Neural progenitor cell (in vitro differentiated cells): ENCODE results near the gene AKR7A2. TPM values are rescaled to one million over a fixed set of nuclear protein-coding genes. Genes with fewer than 3 reads are reported as not detected.
"Not testable (repeated sequence)": the region's sequence is repeated elsewhere in the genome, so short reads cannot be mapped to it uniquely, and the experiment has no call there.

ENCODE experiments used
- DNase-seq: peaks from one replicate; pipeline ENCODE4 v3.0.0-alpha.2; 2016; ENCODE audit warnings: low spot score
- H2AFZ ChIP-seq: fragments of 200-600 bp; sonication (generic); replicated peaks from 2 replicates; pipeline ENCODE4 v1.6.1; 2016; ENCODE audit warnings: antibody characterized with exemption
- H3F3A ChIP-seq: fragments of 200-600 bp; sonication (generic); 2 replicates; pipeline ENCODE4 v1.6.1; 2016; ENCODE audit warnings: antibody characterized with exemption, low read depth
- H3K27ac ChIP-seq: fragments of 200-600 bp; sonication (generic); 2 replicates; pipeline ENCODE4 v1.5.1; 2016; ENCODE audit warnings: mild to moderate bottlenecking
- H3K27me3 ChIP-seq: fragments of 200-600 bp; sonication (generic); 2 replicates; pipeline ENCODE4 v1.6.1; 2016; ENCODE audit warnings: mild to moderate bottlenecking, moderate library complexity
- H3K36me3 ChIP-seq: fragments of 200-600 bp; sonication (generic); 2 replicates; pipeline ENCODE4 v1.5.1; 2016
- H3K4me1 ChIP-seq: fragments of 200-600 bp; sonication (generic); 2 replicates; pipeline ENCODE4 v1.6.1; 2016; ENCODE audit warnings: mixed run types
- H3K4me2 ChIP-seq: fragments of 200-600 bp; sonication (generic); 2 replicates; pipeline ENCODE4 v1.6.1; 2016
- H3K4me3 ChIP-seq: fragments of 200-600 bp; sonication (generic); 2 replicates; pipeline ENCODE4 v1.5.1; 2016
- H3K79me2 ChIP-seq: fragments of 200-600 bp; sonication (generic); 2 replicates; pipeline ENCODE4 v1.6.1; 2016; ENCODE audit warnings: low read depth
- H3K9ac ChIP-seq: fragments of 200-600 bp; sonication (generic); 2 replicates; pipeline ENCODE4 v1.6.1; 2016
- H3K9me3 ChIP-seq: fragments of 200-600 bp; sonication (generic); 2 replicates; pipeline ENCODE4 v1.5.1; 2016; ENCODE audit warnings: low read depth
- H4K20me1 ChIP-seq: fragments of 200-600 bp; sonication (generic); 2 replicates; pipeline ENCODE4 v1.6.1; 2016; ENCODE audit warnings: low read depth
- H3K27ac Mint-ChIP-seq: 3 replicates; pipeline ENCODE4 v1.8.0; 2021; ENCODE audit warnings: mixed read lengths
- H3K27me3 Mint-ChIP-seq: 2 replicates; pipeline ENCODE4 v1.8.0; 2022; ENCODE audit warnings: low read depth, mild to moderate bottlenecking, inconsistent platforms, moderate library complexity, mixed read lengths; ENCODE audit not compliant: insufficient read depth
- H3K36me3 Mint-ChIP-seq: 3 replicates; pipeline ENCODE4 v1.8.0; 2021; ENCODE audit warnings: mixed read lengths
- H3K4me1 Mint-ChIP-seq: 3 replicates; pipeline ENCODE4 v1.8.0; 2021; ENCODE audit warnings: mixed read lengths
- H3K4me3 Mint-ChIP-seq: 3 replicates; pipeline ENCODE4 v1.8.0; 2021; ENCODE audit warnings: mild to moderate bottlenecking, moderate library complexity, mixed read lengths
- H3K9me3 Mint-ChIP-seq: 3 replicates; pipeline ENCODE4 v1.8.0; 2020; ENCODE audit warnings: mixed read lengths
- EZH2 ChIP-seq: fragments of 200-600 bp; sonication (generic); IDR thresholded peaks from 2 replicates; pipeline ENCODE4 v1.6.1; 2017; ENCODE audit warnings: antibody characterized with exemption, mild to moderate bottlenecking, moderate library complexity
- EZH2phosphoT487 ChIP-seq: fragments of 200-600 bp; sonication (generic); IDR thresholded peaks from 2 replicates; pipeline ENCODE4 v1.6.1; 2017; ENCODE audit warnings: antibody characterized with exemption
- total RNA-seq: library from RNA; depleted of rRNA; stranded (reverse); fragments of >200 nt; gene quantifications from 2 replicates; pipeline ENCODE4 v1.2.3, GENCODE V29; 2015; ENCODE audit warnings: low replicate concordance
- TF ChIP-seq, protein P1 (sequence below): fragments of 200-600 bp; sonication (generic); IDR thresholded peaks from 2 replicates; pipeline ENCODE4 v1.5.1; 2017; ENCODE audit warnings: antibody characterized with exemption, mild to moderate bottlenecking

The AKR7A2 gene
- total RNA-seq, 1 donor from 2014 or later: 37.5 TPM

DNA sequence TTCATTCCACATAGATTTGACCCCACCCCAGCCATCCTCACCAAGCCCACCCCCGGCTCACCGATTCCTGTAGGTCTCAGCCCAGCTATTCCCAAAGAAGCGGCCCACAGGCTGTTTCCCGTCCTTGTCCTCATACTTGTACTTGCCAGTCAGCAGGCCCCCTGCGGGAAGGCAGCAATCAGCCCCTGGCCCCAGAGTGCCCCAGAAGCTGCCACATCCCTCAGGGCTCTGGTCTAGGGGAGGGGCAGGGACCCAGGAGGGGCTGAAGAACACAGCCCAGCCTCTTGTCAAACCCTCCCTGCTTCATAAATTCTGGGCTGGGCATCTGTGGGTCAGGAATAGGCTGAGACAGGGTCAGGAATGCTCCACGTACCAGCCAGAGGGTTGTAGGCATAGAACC is 5.0 kb downstream of the AKR7A2 start:
- Histone ChIP-seq H3K9ac (no peak overlapping the region), H3K27me3 (no peaks in the 10 kb centered on the region), H3K79me2 (peaks cover 28% of the 10 kb centered on the region), H3K27ac (no peak overlapping the region), H3K36me3 (no peaks in the 10 kb centered on the region), H4K20me1 (peaks cover 29% of the 10 kb centered on the region), H3K9me3 (no peaks in the 10 kb centered on the region), H3F3A (no peaks in the 10 kb centered on the region), H3K4me3 (no peak overlapping the region), H3K4me1 (peaks cover 7% of the 10 kb centered on the region), H3K4me2 (no peak overlapping the region), H2AFZ (no peak overlapping the region)
- no peak for DNase-seq
- peaks cover 22% of the 10 kb centered on the region for H3K4me1 Mint-ChIP-seq
- H3K9me3 Mint-ChIP-seq: no peaks in the 10 kb centered on the region
- peaks cover 35% of the 10 kb centered on the region for H3K36me3 Mint-ChIP-seq
- H3K27me3 Mint-ChIP-seq: peaks cover 3% of the 10 kb centered on the region
- TF ChIP-seq, protein P1, sequence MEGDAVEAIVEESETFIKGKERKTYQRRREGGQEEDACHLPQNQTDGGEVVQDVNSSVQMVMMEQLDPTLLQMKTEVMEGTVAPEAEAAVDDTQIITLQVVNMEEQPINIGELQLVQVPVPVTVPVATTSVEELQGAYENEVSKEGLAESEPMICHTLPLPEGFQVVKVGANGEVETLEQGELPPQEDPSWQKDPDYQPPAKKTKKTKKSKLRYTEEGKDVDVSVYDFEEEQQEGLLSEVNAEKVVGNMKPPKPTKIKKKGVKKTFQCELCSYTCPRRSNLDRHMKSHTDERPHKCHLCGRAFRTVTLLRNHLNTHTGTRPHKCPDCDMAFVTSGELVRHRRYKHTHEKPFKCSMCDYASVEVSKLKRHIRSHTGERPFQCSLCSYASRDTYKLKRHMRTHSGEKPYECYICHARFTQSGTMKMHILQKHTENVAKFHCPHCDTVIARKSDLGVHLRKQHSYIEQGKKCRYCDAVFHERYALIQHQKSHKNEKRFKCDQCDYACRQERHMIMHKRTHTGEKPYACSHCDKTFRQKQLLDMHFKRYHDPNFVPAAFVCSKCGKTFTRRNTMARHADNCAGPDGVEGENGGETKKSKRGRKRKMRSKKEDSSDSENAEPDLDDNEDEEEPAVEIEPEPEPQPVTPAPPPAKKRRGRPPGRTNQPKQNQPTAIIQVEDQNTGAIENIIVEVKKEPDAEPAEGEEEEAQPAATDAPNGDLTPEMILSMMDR: no peak
- TF ChIP-seq EZH2phosphoT487 (no peak), EZH2 (no peak)
- H3K4me3 Mint-ChIP-seq: no peak overlapping the region
- H3K27ac Mint-ChIP-seq: no peak overlapping the region

DNA sequence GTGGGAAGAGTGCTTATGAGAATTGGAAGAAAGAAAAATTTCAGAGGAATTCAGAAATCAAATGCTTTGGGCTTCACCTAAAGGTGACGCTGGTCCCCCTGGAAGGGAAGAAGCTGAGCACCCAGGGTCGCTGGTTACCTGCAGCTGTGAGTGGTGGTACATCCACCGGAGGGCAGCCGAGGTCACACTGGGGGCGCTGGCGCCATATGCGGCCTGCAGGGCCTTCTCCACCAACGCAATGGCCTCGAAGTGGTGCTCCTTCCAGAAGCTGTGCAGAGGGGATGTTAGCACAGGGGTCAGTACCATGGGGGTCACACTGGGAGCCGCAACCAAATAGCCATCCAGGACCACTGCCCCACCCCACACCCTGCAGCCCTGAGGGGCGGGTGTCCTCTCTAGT is 6.1 kb downstream of the AKR7A2 start:
- no peaks in the 10 kb centered on the region for H3K9me3 ChIP-seq
- no peak overlapping the region for H3K27ac Mint-ChIP-seq
- peaks cover 4% of the 10 kb centered on the region for H3K4me1 ChIP-seq
- H3K4me3 Mint-ChIP-seq: no peak overlapping the region
- peaks cover 23% of the 10 kb centered on the region for H4K20me1 ChIP-seq
- no peaks in the 10 kb centered on the region for H3K9me3 Mint-ChIP-seq
- peaks cover 35% of the 10 kb centered on the region for H3K36me3 Mint-ChIP-seq
- no peak overlapping the region for H3K9ac ChIP-seq
- H3K27me3 Mint-ChIP-seq: peaks cover 3% of the 10 kb centered on the region
- H3F3A ChIP-seq: no peaks in the 10 kb centered on the region
- H3K4me3 ChIP-seq: no peak overlapping the region
- peaks cover 20% of the 10 kb centered on the region for H3K79me2 ChIP-seq
- TF ChIP-seq EZH2 (no peak), EZH2phosphoT487 (no peak)
- no peak for DNase-seq
- H3K4me1 Mint-ChIP-seq: peaks cover 17% of the 10 kb centered on the region
- no peak overlapping the region for H3K27ac ChIP-seq
- no peak overlapping the region for H2AFZ ChIP-seq
- H3K36me3 ChIP-seq: no peaks in the 10 kb centered on the region
- no peaks in the 10 kb centered on the region for H3K27me3 ChIP-seq
- H3K4me2 ChIP-seq: no peak overlapping the region

DNA sequence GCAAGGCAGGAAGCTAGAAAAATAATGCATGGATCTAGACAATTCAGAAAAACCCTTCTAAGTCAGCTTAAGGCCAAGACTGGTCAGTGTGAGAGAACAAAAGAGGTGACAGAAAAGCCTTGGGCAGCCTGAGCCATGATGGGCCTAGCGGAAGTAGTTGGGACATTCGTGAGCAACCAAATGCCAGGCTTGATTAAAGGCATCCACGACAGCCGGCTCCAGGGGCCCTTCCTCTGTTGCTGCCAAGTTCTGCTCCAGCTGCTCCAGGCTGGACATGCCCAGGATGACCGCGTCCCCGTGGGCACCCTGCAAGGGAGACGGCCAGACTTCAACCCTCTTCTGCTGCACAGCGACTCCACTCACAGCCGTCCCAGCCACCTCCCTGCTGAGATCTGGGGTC is 7.9 kb downstream of the AKR7A2 start:
- DNase-seq, H3K27me3 ChIP-seq, H3F3A ChIP-seq, H3K27me3 Mint-ChIP-seq, H3K9me3 Mint-ChIP-seq, H3K9ac ChIP-seq, H3K4me3 Mint-ChIP-seq, H4K20me1 ChIP-seq, H3K4me1 Mint-ChIP-seq, H3K4me1 ChIP-seq, H3K36me3 ChIP-seq, H3K79me2 ChIP-seq, H2AFZ ChIP-seq, H3K27ac ChIP-seq, H3K4me3 ChIP-seq, H3K9me3 ChIP-seq, H3K4me2 ChIP-seq, H3K27ac Mint-ChIP-seq: not testable (repeated sequence)
- peaks cover 45% of the 10 kb centered on the region for H3K36me3 Mint-ChIP-seq

DNA sequence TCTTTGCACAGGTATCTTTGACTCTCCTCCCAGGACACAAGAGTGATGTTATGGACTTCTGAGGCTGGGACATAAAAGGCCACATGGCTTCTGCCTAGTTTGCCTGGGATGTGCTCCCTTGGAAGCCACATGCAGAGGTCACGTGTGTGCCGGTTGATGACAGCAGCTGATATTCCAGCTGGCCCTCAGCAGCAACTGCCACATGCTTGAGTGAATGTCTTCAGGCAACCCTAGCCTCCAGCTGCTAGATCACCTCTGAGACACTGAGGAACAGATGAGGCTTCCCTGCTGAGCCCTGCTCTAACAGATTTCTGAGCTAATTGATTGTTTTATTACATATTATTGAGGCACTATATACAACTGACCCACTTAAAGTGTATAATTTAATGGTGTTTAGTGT is 11.7 kb downstream of the AKR7A2 start:
- Histone ChIP-seq H3K36me3 (no peaks in the 10 kb centered on the region), H3K79me2 (no peaks in the 10 kb centered on the region), H3K9ac (no peak overlapping the region), H3K9me3 (peaks cover under 1% of the 10 kb centered on the region), H2AFZ (no peak overlapping the region), H3K27me3 (no peaks in the 10 kb centered on the region), H3K27ac (no peak overlapping the region), H3K4me1 (no peaks in the 10 kb centered on the region), H3K4me2 (no peak overlapping the region), H4K20me1 (no peaks in the 10 kb centered on the region), H3F3A (no peaks in the 10 kb centered on the region), H3K4me3 (no peak overlapping the region)
- Mint-ChIP-seq H3K36me3 (peaks cover 49% of the 10 kb centered on the region), H3K27ac (no peak overlapping the region), H3K4me1 (no peaks in the 10 kb centered on the region), H3K9me3 (peaks cover 10% of the 10 kb centered on the region), H3K27me3 (peaks cover under 1% of the 10 kb centered on the region), H3K4me3 (no peak overlapping the region)
- DNase-seq: no peak
- TF ChIP-seq, protein P1: no peak
- TF ChIP-seq EZH2phosphoT487 (no peak), EZH2 (no peak)
